ENCODE measurements around the gene ZCCHC24.

The ZCCHC24 gene

GRCh38 chr10:79400146-79401004, 45.0 kb downstream of the ZCCHC24 start:
- peak in 13 of 58 donors; percentile 33 to 55 (median 41) for DNase-seq

DNA sequence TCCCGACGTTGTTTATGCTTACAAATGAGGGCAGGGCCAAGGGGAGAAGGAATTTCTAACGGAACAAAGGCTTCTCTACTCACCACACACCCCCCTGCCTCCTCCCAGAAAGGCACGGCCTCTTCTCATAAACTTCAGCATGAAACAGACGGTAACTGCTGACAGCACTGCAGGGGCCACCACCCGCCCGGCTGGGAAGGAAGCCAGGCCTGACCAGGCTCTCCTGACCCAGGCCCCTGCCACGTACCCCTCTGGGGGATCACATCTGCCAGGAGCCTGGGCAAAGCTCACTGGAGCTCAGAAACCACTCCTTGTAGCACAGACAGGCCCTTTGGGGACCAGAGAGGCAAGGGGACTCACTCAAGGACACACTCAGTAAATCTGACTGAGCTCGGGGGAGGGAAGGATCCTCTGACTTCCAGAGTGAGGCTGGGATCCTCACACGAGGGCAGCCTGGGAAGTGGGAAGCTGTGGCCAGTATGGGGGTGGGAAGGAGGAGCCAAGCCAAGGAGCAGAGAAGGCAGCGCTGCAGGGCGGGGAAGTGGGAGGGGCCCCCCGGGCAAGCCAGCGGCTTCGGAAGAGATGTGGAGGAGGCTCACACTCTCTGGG, 46.1 kb downstream of the ZCCHC24 start:
- DNase-seq = peak in 51 of 58 donors; percentile 34 to 90 (median 67)

DNA sequence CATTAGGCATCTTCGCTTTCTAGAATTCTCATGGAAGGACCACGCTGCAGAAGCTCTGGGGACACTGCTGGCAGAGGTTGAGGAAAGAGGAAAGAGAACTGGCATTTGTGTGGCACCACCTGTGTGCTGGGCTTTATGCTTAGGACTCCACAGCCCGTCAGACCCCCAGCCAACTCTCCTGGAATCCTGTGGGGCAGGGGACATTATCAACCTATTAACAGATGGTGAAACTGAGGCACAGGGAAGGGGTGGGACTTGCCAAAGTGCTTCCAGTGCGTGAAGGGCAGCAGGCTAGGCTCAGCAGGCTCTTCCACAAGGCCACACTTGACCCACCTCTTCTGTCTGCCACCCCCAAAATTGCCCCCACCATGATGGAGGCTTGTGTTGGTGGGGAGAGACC, 46.8 kb downstream of the ZCCHC24 start:
- DNase-seq = no peak

DNA sequence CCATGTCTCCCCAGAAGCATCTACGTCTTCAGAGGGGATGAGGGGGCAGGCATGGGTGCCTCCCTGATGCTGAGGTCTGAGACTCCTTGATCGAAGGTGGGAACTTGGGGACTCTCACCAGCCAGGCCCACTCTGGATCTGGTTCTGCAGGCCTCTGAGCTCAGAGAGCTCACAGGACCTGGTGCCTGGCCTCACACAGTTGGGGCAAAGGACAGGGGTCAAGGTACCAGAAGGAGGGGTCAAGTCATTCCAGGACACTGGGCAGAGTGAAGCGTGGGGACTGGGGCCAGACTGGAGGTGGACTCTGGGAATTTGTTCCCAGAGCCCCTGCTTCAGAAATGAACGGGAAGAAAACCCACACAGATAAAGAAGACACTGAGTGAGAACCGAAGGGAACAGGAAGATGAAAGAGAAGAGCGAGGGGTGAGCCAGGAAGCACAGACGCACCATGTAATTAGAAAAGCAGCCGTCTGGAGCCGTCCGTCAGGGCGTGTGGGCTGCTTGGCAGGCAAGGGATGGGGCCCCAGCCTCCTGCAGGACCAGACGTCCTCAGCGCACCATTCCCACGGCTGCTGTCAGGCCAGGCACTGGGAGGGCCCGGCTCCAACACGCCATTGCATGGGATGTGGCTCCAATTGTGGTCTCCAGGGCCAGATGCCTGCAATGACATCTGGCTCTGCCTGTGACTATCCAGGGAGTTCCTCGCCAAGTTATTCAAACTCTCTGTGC, 47.7 kb downstream of the ZCCHC24 start:
- no peak for DNase-seq

DNA sequence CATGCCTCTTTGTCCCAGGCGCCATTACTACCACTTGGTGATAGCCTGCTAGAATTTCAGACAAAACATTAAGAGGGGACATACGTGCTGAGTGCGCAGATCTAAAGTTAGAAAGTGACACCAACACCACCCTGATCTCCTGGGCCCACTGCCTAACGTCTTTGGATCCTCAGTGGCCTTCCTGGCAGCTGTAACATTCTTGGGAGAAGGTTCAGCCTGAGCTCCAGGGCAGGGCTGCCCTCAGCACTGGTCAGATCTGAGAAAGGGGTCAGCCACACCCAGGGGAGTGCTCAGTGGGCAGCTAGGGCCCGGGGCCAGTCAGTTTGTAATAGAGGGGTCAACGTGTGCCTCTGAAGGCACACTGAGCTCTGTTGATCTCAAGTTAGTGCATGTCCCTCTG, 48.4 kb downstream of the ZCCHC24 start:
- DNase-seq = no peak

- DNase-seq = no peak
Observed at GRCh38 chr10:79396520-79396919, 48.9 kb downstream of the ZCCHC24 start.

GRCh38 chr10:79394664-79395063, 50.8 kb downstream of the ZCCHC24 start:
- DNase-seq = no peak

- no peak for DNase-seq
Observed at GRCh38 chr10:79393924-79394610, 51.4 kb downstream of the ZCCHC24 start.

DNA sequence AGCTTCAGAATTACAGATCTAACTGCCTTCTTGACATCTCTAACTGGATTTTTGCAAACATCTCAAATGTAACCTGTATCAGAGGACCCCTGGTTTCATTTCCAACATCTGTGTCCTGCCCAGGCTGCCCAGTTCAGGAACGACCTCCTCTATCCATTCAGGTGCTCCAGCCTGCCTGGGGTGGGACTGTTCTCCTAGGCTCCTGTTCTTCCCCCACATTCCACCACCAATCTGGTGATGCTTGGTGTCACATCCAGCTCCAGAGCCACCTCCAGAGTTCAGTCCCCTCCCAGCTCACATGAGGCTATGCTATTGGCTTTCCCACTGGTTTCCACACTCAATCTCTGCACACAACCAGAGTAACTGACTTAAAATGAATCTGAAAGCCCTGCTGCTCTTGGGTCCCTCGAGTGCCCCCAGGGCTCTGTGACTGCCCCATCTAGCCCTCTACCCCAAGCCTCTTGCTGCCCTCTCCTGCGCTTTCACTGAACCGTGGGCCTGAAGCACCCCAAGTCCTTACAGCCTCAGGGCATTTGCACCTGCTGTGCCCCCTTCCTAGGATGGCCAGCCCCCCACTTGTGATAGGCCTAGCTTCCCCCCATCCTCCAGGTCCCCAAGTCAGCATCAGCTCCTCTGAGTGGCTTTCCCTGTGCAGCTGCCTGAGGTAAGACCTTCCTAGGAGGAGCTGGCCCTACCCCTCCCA, 52.1 kb downstream of the ZCCHC24 start:
- DNase-seq = no peak

DNA sequence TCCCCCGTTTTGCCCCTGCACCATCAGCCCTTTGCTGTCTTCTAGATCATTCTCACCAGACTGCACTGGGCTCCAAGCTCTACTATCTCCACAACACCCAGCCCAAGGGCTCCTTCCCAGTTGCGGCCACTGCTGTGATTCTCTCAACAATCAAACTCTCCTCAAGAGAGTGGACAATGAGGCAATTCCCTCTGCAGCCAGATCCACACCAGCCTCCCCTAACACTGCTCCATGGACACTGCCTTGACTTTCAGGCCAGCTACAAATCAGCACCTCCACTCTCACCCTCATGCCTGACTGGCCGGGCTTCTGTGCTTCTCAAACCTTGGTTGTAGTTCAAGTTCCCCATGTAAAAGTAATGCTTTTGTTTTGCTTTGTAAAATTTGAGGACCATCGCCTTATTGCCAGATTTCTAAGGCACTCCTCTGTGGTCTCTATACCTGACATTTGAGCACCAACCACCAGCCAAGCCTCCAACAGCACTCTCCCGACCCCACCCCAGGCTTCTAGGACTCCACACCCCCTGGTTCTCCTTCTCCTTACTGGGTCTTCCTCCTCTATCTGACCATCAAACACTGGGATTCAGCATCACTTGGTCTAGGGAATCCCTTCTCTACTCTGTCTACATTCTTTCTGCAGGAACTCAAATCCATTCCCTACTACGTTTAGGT, 52.8 kb downstream of the ZCCHC24 start:
- DNase-seq = no peak

- no peak for DNase-seq
Observed at GRCh38 chr10:79392020-79392398, 53.4 kb downstream of the ZCCHC24 start.

- no peak for DNase-seq
Observed at GRCh38 chr10:79391231-79392019, 54.0 kb downstream of the ZCCHC24 start.

DNA sequence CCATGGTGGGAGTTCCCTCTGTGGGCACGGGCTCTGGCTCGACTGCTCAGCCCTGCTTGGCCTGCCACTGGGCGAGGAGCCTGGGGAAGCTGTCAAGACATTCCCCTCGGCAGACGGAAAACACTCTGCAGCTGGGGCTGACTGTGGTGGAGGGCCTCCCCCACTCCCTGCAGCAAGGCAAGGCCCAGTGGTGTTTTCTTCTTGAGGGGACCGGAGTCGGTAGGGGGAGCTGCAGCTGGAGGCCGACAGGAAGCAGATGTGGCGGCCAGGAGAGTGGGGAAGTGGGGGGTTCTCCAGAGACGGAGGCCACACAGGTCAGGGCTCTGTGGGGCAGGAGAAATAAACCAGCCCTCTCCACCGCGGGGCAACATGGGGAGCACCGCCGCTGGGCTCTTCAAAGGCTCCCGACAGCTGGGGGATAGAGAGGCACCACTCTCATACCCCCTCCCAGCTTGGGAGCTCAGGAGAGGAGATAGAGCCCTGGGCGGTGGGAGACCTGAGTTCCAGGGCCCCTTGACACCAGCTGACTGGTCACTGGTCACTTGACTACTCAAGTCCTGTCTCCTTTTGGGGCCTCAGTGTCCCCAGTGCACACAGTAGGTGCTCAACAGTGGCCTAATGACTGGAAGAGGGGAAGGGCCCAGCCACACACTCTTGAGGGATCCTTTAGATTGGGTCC, 54.7 kb downstream of the ZCCHC24 start:
- DNase-seq = no peak

GRCh38 chr10:79390057-79390456, 55.4 kb downstream of the ZCCHC24 start:
- DNase-seq = no peak

- no peak for DNase-seq
Observed at GRCh38 chr10:79387974-79388850, 57.2 kb downstream of the ZCCHC24 start.

GRCh38 chr10:79387466-79387973, 57.9 kb downstream of the ZCCHC24 start:
- DNase-seq = no peak

DNA sequence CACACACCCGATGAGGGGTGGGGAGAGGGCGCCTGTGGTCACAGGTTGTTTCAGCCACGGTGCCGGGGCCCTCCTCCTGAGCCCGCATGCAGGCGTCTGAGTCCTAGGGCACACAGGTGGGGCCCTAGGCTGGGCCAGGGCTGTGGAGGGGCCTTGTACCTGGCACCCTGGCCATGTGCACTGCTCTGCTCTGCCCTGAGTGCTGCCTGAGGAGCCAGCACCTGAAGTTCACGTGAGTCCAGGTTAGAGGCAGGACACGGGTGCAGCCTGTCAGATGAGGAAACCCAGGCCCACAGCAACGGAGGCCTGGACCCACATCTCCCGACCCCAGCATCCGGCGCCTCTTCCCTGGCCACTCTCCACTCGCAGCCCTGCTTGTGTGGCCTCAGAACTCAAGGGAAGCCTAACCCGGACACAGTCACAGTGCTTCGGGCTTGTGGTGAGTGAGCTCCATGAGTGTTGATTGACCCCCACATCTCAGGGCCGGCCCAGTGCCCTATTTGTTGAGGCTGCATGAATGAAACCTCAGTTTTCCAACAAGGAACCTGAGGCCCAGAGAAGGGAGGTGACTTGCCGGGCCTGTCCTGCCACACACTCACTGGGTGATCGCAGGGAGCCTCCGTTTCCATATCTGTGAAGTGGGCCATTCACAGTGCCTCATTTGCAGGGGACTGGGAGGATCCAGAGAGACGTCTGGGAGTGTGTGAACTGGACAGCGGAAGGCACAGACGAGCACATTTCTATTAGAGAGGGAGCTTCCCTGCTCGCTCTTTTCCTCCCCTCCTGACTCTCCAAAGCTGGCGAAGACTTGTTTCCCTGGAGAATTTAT, 58.6 kb downstream of the ZCCHC24 start:
- DNase-seq = no peak
